IMR-90 (cell line): ENCODE measurements around the gene F2RL3. TPM values are rescaled to one million over a fixed set of nuclear protein-coding genes. Genes with fewer than 3 reads are reported as not detected.

Experiments
- ATAC-seq: fragments of 200-7000 bp; cut with Tn5 transposase; 2 replicates; pipeline ENCODE4 v1.9.1; 2020; ENCODE audit warnings: low read depth, mild to moderate bottlenecking, moderate library complexity
- BruUV-seq: library from RNA; stranded (reverse); fragments of 400-500 nt; replicated peaks from 2 replicates; lab custom pipeline; 2021; lab: Mats Ljungman, UMichigan
- CTCF ChIA-PET: fragments of 300-600 bp; formaldehyde crosslinking; extraction: SDS; loops from one replicate; lab custom pipeline; 2021; ENCODE audit warnings: antibody characterized with exemption; lab: Yijun Ruan, JAX
- POLR2A ChIA-PET: fragments of 300-600 bp; sonication (Branson Sonifier 250); formaldehyde crosslinking; loops from one replicate; lab custom pipeline; 2022; ENCODE audit warnings: antibody characterized with exemption; ENCODE audit not compliant: unreplicated experiment; lab: Charles Lee
- DNase-seq: peaks from one replicate; pipeline ENCODE4 v3.0.0; 2013
- H2AFZ ChIP-seq: replicated peaks from 2 replicates; pipeline ENCODE3; 2013; ENCODE audit warnings: low read length, mild to moderate bottlenecking; ENCODE audit not compliant: poor library complexity
- H2AK5ac ChIP-seq: 2 replicates; pipeline ENCODE4 v1.6.1; 2013; ENCODE audit warnings: low read depth, low read length, inconsistent platforms
- H2AK9ac ChIP-seq: replicated peaks from 2 replicates; pipeline ENCODE3; 2013; ENCODE audit warnings: mild to moderate bottlenecking, low read depth, low read length, moderate library complexity; ENCODE audit not compliant: poor library complexity
- H2BK120ac ChIP-seq: 2 replicates; pipeline ENCODE4 v1.6.1; 2013; ENCODE audit warnings: low read depth, low read length, inconsistent platforms
- H2BK15ac ChIP-seq: 3 replicates; pipeline ENCODE4 v1.6.1; 2013; ENCODE audit warnings: low read depth, low read length, inconsistent platforms
- H2BK20ac ChIP-seq: 2 replicates; pipeline ENCODE4 v1.6.1; 2013; ENCODE audit warnings: low read depth, mild to moderate bottlenecking, inconsistent platforms, low read length, moderate library complexity
- H2BK5ac ChIP-seq: 2 replicates; pipeline ENCODE4 v1.6.1; 2013; ENCODE audit warnings: mild to moderate bottlenecking, low read depth, low read length, inconsistent platforms; ENCODE audit not compliant: poor library complexity, severe bottlenecking
- H3K14ac ChIP-seq: replicated peaks from 2 replicates; pipeline ENCODE4 v1.6.1; 2013; ENCODE audit warnings: low read depth, low read length, inconsistent platforms
- H3K18ac ChIP-seq: 2 replicates; pipeline ENCODE4 v1.6.1; 2013; ENCODE audit warnings: low read depth, low read length, control low read depth
- H3K23ac ChIP-seq: 2 replicates; pipeline ENCODE4 v1.6.1; 2013; ENCODE audit warnings: low read depth, low read length, inconsistent platforms
- H3K27ac ChIP-seq: 2 replicates; pipeline ENCODE4 v1.5.1; 2013; ENCODE audit warnings: mild to moderate bottlenecking, control low read depth, low read length; ENCODE audit not compliant: insufficient read depth
- H3K27me3 ChIP-seq: 2 replicates; pipeline ENCODE4 v1.6.1; 2013; ENCODE audit warnings: low read length; ENCODE audit not compliant: control insufficient read depth, insufficient read depth
- H3K36me3 ChIP-seq: 2 replicates; pipeline ENCODE4 v1.6.1; 2013; ENCODE audit warnings: low read length, mixed read lengths; ENCODE audit not compliant: control insufficient read depth, insufficient read depth
- H3K4ac ChIP-seq: 2 replicates; pipeline ENCODE4 v1.6.1; 2013; ENCODE audit warnings: low read depth, low read length, inconsistent platforms
- H3K4me1 ChIP-seq: 2 replicates; pipeline ENCODE4 v1.6.1; 2013; ENCODE audit warnings: low read length, mixed read lengths; ENCODE audit not compliant: control insufficient read depth, insufficient read depth
- H3K4me2 ChIP-seq: 2 replicates; pipeline ENCODE4 v1.6.1; 2013; ENCODE audit warnings: low read depth, mild to moderate bottlenecking, control low read depth, low read length, moderate library complexity
- H3K4me3 ChIP-seq: 2 replicates; pipeline ENCODE4 v1.5.1; 2013; ENCODE audit warnings: low read depth, mild to moderate bottlenecking, control low read depth, low read length, moderate library complexity; ENCODE audit not compliant: insufficient read depth
- H3K56ac ChIP-seq: 2 replicates; pipeline ENCODE4 v1.6.1; 2013; ENCODE audit warnings: low read length, inconsistent platforms; ENCODE audit not compliant: insufficient read depth; ENCODE audit errors: extremely low read depth
- H3K79me1 ChIP-seq, 2 experiments: 2 replicates each; pipeline ENCODE4 v1.6.1; 2013; ENCODE audit warnings: low read length in 2 of 2, inconsistent platforms in 1 of 2, low read depth in 1 of 2
- H3K9ac ChIP-seq: 2 replicates; pipeline ENCODE4 v1.6.1; 2013; ENCODE audit warnings: low read depth, low read length, control low read depth
- H3K9me1 ChIP-seq: 2 replicates; pipeline ENCODE4 v1.6.1; 2013; ENCODE audit warnings: low read length, inconsistent platforms; ENCODE audit not compliant: insufficient read depth
- H3K9me3 ChIP-seq: 2 replicates; pipeline ENCODE4 v1.6.1; 2013; ENCODE audit warnings: low read length; ENCODE audit not compliant: control insufficient read depth, insufficient read depth
- H4K20me1 ChIP-seq: 2 replicates; pipeline ENCODE4 v1.6.1; 2013; ENCODE audit warnings: low read length, inconsistent platforms; ENCODE audit not compliant: insufficient read depth
- H4K5ac ChIP-seq: 2 replicates; pipeline ENCODE4 v1.6.1; 2013; ENCODE audit warnings: mild to moderate bottlenecking, low read depth, low read length, control low read depth
- H4K8ac ChIP-seq, 2 experiments: 2 replicates each; pipeline ENCODE4 v1.6.1; 2013; ENCODE audit warnings: low read depth in 2 of 2, low read length in 2 of 2, control low read depth in 1 of 2, inconsistent platforms in 1 of 2
- H4K91ac ChIP-seq: 2 replicates; pipeline ENCODE4 v1.6.1; 2013; ENCODE audit warnings: low read depth, low read length, inconsistent platforms; ENCODE audit not compliant: insufficient read depth
- CHD1 ChIP-seq: IDR thresholded peaks from 2 replicates; pipeline ENCODE4 v1.6.1; 2012; ENCODE audit warnings: low read depth, low read length, improper control_type of control experiment
- POLR2A ChIP-seq: IDR thresholded peaks from 2 replicates; pipeline ENCODE4 v1.6.1; 2012; ENCODE audit warnings: mild to moderate bottlenecking, low read depth, low read length
- RAD21 ChIP-seq: IDR thresholded peaks from 2 replicates; pipeline ENCODE4 v1.6.1; 2012; ENCODE audit warnings: low read length, improper control_type of control experiment
- WGBS, 2 experiments: methylation state at CpG; one replicate each; pipeline versions ENCODE4 v1.1.5 to v1.1.7; 2013; ENCODE audit warnings: missing lambda C conversion rate in 2 of 2; ENCODE audit not compliant: insufficient read length in 1 of 2; ENCODE audit errors: extremely low coverage in 2 of 2; 5-methylcytosine and 5-hydroxymethylcytosine counted together
- dilution Hi-C: fragments of 300-500 bp; cut with HindIII; formaldehyde crosslinking; loops from one replicate; pipeline ENCODE4 v1.14.3; 2018; ENCODE audit warnings: low sequenced_read_pairs; ENCODE audit not compliant: unreplicated experiment
- in situ Hi-C: fragments of 300-500 bp; cut with MboI; formaldehyde crosslinking; loops from 3 replicates; pipeline ENCODE4 v1.14.3; 2019; ENCODE audit warnings: low sequenced_read_pairs, inconsistent platforms, mixed read lengths
- intact Hi-C: fragments of 100-400 bp; cut with micrococcal nuclease; formaldehyde crosslinking; loops from 2 replicates; pipeline ENCODE4 v1.10.0; 2022
- polyA plus RNA-seq, 3 experiments: library from polyadenylated mRNA; depleted of rRNA; stranded (reverse); fragments of >200 nt; gene quantifications; 2 replicates each; pipeline ENCODE4 v1.2.3, GENCODE V29; 2012; ENCODE audit warnings: low replicate concordance in 1 of 3
- total RNA-seq: library from RNA; depleted of rRNA; stranded (reverse); fragments of >200 nt; gene quantifications from 2 replicates; pipeline ENCODE4 v1.2.3, GENCODE V29; 2012

Gene F2RL3
- total and polyA plus RNA-seq, 2 of the 4 experiments (the other 2 are of a cell fraction) = 0.03 TPM; not detected in 1

GRCh38 chr19:16898361-16899015, 9.7 kb downstream of the F2RL3 start:
- H3K27me3 ChIP-seq = peaks cover 10% of the 10 kb centered on the region; the same call in 1 of the 2 replicates
- ChIA-PET POLR2A (no interaction called here), CTCF (no interaction called here)
- no peak overlapping the region for H3K23ac ChIP-seq
- no peak overlapping the region for H2BK15ac ChIP-seq
- no peak overlapping the region for H2AFZ ChIP-seq
- no peak overlapping the region for H3K4ac ChIP-seq
- no peak overlapping the region for H4K5ac ChIP-seq
- no peak overlapping the region for H3K4me3 ChIP-seq
- H3K9me3 ChIP-seq = no peaks in the 10 kb centered on the region
- no peak overlapping the region for H3K9ac ChIP-seq
- no peaks in the 10 kb centered on the region for H4K20me1 ChIP-seq
- no peak overlapping the region for H4K8ac ChIP-seq
- intact Hi-C loops (no loop called here), dilution Hi-C loops (no loop called here), in situ Hi-C loops (no loop called here)
- no peaks in the 10 kb centered on the region for H3K79me1 ChIP-seq
- H2AK5ac ChIP-seq = no peak overlapping the region
- no peak overlapping the region for H3K18ac ChIP-seq
- H3K56ac ChIP-seq = no peak overlapping the region
- H2BK120ac ChIP-seq = no peak overlapping the region
- no peak overlapping the region for H3K4me2 ChIP-seq
- no peak for ATAC-seq
- no peak overlapping the region for H2BK5ac ChIP-seq
- no peaks in the 10 kb centered on the region for H3K4me1 ChIP-seq
- no peak overlapping the region for H4K91ac ChIP-seq
- no peaks in the 10 kb centered on the region for H3K36me3 ChIP-seq
- H3K9me1 ChIP-seq = no peaks in the 10 kb centered on the region
- no peak overlapping the region for H3K14ac ChIP-seq
- no TSS peak for BruUV-seq
- H2AK9ac ChIP-seq = no peak overlapping the region
- no peak for DNase-seq
- H2BK20ac ChIP-seq = no peak overlapping the region
- H3K27ac ChIP-seq = no peak overlapping the region
- no peak for TF ChIP-seq POLR2A
- no peak for TF ChIP-seq CHD1
- TF ChIP-seq RAD21 = no peak
- 93% methylated on average over 7 of the region's 12 CpGs; no CpG with 5 or more reads in 1 of the 2 experiments for WGBS, 2 experiments
